Coronary artery (tissue), 2 donors: ENCODE data around the gene POFUT1.
"Not testable (repeated sequence)": the region's sequence is repeated elsewhere in the genome, so short reads cannot be mapped to it uniquely, and the experiment has no call there.

Experiments used
- DNase-seq: peaks from one replicate; pipeline ENCODE4 v3.0.0-alpha.2; 2017; ENCODE audit warnings: low spot score
- H3K27ac ChIP-seq, 2 donors: fragments of 200-600 bp; sonication (generic); one replicate each; pipeline ENCODE4 v1.5.1; 2016 to 2019
- H3K4me3 ChIP-seq: fragments of 200-600 bp; sonication (generic); 2 replicates; pipeline ENCODE4 v1.5.1; 2016; ENCODE audit warnings: mild to moderate bottlenecking, moderate library complexity
- TF ChIP-seq, protein P1 (sequence below): fragments of 200-600 bp; sonication (generic); IDR thresholded peaks from one replicate; pipeline ENCODE4 v1.5.1; 2019; ENCODE audit warnings: antibody characterized with exemption

POFUT1 gene

DNA sequence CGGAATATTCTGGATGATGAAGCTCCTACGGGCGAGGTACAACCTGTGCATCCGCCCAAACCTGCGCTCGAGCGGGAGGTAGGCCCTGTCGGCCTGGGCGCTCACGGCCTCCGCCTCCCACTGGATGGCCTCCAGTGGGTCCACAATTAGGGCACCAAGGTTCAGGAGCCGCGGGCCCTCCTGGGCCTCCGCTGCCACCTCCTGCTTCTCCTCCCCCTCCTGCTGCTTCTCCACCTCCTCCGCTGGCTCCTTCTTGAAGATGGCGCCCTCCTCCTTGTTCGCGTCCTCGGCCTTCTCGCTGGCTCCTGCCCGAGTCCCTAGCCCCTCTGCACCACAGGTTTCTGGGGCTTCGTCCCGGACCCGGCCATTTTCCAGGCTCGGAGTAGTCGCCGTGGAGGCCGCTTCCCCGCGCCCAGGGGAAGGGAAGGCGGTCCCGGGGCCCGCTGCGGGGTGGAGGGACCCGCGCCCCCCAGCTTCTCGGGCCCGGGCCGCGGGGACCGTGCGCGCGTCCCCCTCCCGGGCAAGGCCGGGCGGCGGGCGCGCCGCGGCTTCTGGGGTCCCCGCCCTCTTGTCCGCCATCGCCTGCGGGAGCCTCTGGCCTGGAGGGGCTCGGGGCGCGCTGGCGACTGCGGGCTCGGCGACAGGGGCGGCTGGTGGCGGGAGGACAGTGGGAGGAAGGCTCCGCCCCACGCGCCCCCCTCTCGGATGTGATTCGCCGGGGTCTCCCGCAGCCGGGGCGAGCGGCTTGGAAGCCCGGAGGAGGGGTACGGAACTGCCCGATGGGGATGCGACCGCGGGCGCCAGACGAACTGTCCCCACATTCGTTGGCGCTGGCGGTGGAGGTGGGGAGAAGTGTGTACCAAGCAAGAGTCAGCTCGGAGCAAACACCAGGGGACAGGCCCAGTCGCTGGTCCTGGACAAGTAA lies 17.7 kb upstream of the POFUT1 start:
- Histone ChIP-seq H3K27ac (peak overlapping the region; percentile 72 to 88), H3K4me3 (peak overlapping the region; percentile 85)
- TF ChIP-seq, protein P1, sequence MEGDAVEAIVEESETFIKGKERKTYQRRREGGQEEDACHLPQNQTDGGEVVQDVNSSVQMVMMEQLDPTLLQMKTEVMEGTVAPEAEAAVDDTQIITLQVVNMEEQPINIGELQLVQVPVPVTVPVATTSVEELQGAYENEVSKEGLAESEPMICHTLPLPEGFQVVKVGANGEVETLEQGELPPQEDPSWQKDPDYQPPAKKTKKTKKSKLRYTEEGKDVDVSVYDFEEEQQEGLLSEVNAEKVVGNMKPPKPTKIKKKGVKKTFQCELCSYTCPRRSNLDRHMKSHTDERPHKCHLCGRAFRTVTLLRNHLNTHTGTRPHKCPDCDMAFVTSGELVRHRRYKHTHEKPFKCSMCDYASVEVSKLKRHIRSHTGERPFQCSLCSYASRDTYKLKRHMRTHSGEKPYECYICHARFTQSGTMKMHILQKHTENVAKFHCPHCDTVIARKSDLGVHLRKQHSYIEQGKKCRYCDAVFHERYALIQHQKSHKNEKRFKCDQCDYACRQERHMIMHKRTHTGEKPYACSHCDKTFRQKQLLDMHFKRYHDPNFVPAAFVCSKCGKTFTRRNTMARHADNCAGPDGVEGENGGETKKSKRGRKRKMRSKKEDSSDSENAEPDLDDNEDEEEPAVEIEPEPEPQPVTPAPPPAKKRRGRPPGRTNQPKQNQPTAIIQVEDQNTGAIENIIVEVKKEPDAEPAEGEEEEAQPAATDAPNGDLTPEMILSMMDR: no peak
- DNase-seq: peak; percentile 71

GRCh38 chr20:32190616-32191415 lies 16.9 kb upstream of the POFUT1 start:
- Histone ChIP-seq H3K27ac (peak overlapping the region; percentile 72 to 88), H3K4me3 (peak overlapping the region; percentile 85)
- DNase-seq: peak; percentile 62
- TF ChIP-seq, protein P1: no peak

DNA sequence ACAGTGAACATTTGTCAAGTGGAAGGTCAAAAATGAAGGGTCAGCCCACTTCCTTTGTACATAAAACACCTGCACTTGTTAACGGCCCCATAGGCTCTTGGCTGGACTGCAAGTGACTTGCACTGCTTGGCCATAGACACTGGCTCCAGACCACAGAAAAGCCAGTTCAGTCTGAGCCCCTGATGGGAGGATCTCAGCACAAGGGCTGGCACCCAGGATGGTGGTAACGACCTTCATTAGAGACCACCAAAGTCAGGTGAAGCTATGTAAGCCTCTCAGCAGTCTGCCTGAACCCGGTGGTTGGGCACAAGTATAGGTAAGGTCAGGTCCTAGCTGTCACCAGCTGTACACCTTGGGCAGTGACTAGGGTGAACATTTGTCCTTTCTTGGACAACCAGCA lies 16.3 kb upstream of the POFUT1 start:
- Histone ChIP-seq H3K4me3 (no peak overlapping the region), H3K27ac (peak overlapping the region in 1 of 2 donors; percentile 88)
- TF ChIP-seq, protein P1: no peak
- DNase-seq: peak; percentile 60

DNA sequence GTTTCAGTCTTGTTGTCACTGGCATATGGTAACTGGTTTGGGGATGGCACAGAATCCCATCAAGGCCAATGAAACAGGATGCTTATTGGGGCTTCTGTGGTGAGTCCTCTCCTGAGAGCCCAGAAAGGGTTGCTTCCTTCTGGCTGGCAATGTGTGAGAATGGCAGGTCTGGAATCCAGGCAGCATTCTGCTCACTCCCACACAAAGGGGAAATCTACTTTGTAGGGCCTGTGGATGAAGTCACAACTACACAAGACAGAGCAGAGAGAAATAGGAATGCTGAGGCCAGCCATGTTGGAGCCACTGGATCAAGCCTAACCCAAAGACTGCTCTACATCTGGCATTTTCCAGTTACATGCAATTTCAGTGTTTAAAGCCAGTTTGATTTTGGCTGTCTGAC lies 15.8 kb upstream of the POFUT1 start:
- Histone ChIP-seq H3K27ac (no peak overlapping the region), H3K4me3 (no peak overlapping the region)
- TF ChIP-seq, protein P1: no peak
- no peak for DNase-seq

DNA sequence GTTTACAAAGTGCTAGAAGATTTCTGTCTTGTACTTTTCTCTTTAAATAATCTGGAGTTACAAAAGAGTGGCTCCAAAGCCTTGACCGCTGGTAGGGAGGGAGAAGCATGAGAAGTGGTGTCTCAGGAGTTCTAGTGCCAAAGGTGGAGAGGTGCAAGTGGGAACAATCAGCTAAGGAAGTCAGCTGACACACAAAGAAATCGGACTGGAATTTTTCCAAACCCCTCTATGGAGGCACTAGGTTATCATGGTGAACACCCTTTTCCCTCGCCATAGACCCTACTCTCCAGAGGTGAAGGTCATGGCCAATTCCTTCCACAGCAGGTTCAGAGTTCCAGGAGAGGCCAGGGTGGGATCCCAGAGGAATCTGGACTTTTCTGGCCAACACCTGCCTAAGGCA lies 15.0 kb upstream of the POFUT1 start:
- TF ChIP-seq, protein P1: no peak

DNA sequence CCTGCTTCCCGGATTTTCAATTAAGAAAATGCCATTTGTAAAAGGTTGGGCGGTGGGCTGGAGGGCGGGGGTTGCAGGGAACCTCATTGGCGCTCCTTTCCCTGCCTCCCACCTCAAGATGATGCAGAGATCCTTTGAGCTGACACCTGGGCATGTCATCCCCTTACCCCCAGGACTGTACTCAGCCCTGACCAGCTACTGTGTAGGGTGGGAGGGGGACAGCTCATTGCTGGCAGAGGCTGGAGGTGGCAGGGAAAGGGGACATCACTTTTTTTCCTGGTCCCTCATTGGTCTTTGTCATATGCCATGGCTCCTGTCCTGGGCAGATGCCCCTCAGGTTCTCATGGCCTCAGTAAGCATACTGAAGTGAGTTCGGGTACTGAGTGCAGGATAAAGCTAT lies 14.3 kb upstream of the POFUT1 start:
- not testable (repeated sequence) for H3K4me3 ChIP-seq, H3K27ac ChIP-seq, DNase-seq

More for the DNA sequence above, 15.0 kb upstream of the POFUT1 start:
- Histone ChIP-seq H3K4me3 (no peak overlapping the region), H3K27ac (no peak overlapping the region)
- no peak for DNase-seq

GRCh38 chr20:32193996-32194395 lies 13.7 kb upstream of the POFUT1 start:
- Histone ChIP-seq H3K27ac (no peak overlapping the region), H3K4me3 (no peak overlapping the region)
- peak; percentile 24 for DNase-seq
- TF ChIP-seq, protein P1: no peak
